ENCODE measurements around the gene SLC7A8. TPM values are rescaled to one million over a fixed set of nuclear protein-coding genes. Genes with fewer than 3 reads are reported as not detected.
"Not testable (repeated sequence)": the region's sequence is repeated elsewhere in the genome, so short reads cannot be mapped to it uniquely, and the experiment has no call there.

The SLC7A8 gene
- total RNA-seq, 1 donor from 2014 or later, result 62.3 TPM

GRCh38 chr14:23112359-23113178 is 70.9 kb downstream of the SLC7A8 start:
- no peak for TF ChIP-seq CTCF (IDR thresholded peaks at IDR 0.05; ENCODE audit: unreplicated experiment)
- peaks cover 2% of the 10 kb centered on the region for H3K4me1 Mint-ChIP-seq
- H3K27ac Mint-ChIP-seq, result no peak overlapping the region
- no peak for DNase-seq (ENCODE audit: low spot score in 2 of 2, unreplicated experiment in 2 of 2)
- H3K4me3 Mint-ChIP-seq, result no peak overlapping the region
- H3K27me3 Mint-ChIP-seq (ENCODE audit: low read depth), result peaks cover 4% of the 10 kb centered on the region
- no peaks in the 10 kb centered on the region for H3K36me3 Mint-ChIP-seq
- H3K9me3 Mint-ChIP-seq, result no peaks in the 10 kb centered on the region

- peaks cover 4% of the 10 kb centered on the region for H3K27me3 Mint-ChIP-seq (ENCODE audit: low read depth)
- H3K27ac Mint-ChIP-seq, result no peak overlapping the region
- peaks cover 2% of the 10 kb centered on the region for H3K4me1 Mint-ChIP-seq
- no peak for DNase-seq (ENCODE audit: low spot score in 2 of 2, unreplicated experiment in 2 of 2)
- no peak overlapping the region for H3K4me3 Mint-ChIP-seq
- TF ChIP-seq CTCF (IDR thresholded peaks at IDR 0.05; ENCODE audit: unreplicated experiment), result no peak
- no peaks in the 10 kb centered on the region for H3K36me3 Mint-ChIP-seq
- no peaks in the 10 kb centered on the region for H3K9me3 Mint-ChIP-seq
Observed at GRCh38 chr14:23110579-23111365, 72.7 kb downstream of the SLC7A8 start.

GRCh38 chr14:23109769-23110168 is 73.7 kb downstream of the SLC7A8 start:
- Mint-ChIP-seq H3K27ac (no peak overlapping the region), H3K9me3 (no peaks in the 10 kb centered on the region), H3K27me3 (ENCODE audit: low read depth) (peaks cover 5% of the 10 kb centered on the region), H3K4me1 (peaks cover 2% of the 10 kb centered on the region), H3K36me3 (no peaks in the 10 kb centered on the region), H3K4me3 (no peak overlapping the region)
- TF ChIP-seq CTCF (IDR thresholded peaks at IDR 0.05; ENCODE audit: unreplicated experiment), result no peak
- no peak for DNase-seq (ENCODE audit: low spot score in 2 of 2, unreplicated experiment in 2 of 2)

- H3K27me3 Mint-ChIP-seq (ENCODE audit: low read depth), result peaks cover 15% of the 10 kb centered on the region
- not testable (repeated sequence) for H3K36me3 Mint-ChIP-seq; H3K9me3 Mint-ChIP-seq; H3K4me1 Mint-ChIP-seq; DNase-seq (ENCODE audit: low spot score in 2 of 2, unreplicated experiment in 2 of 2); H3K27ac Mint-ChIP-seq; H3K4me3 Mint-ChIP-seq
Observed at GRCh38 chr14:23108169-23108568, 75.3 kb downstream of the SLC7A8 start.

- not testable (repeated sequence) for H3K4me3 Mint-ChIP-seq; H3K27ac Mint-ChIP-seq; DNase-seq (ENCODE audit: low spot score in 2 of 2, unreplicated experiment in 2 of 2); H3K36me3 Mint-ChIP-seq; H3K4me1 Mint-ChIP-seq; H3K9me3 Mint-ChIP-seq
- H3K27me3 Mint-ChIP-seq (ENCODE audit: low read depth), result peaks cover 15% of the 10 kb centered on the region
Observed at GRCh38 chr14:23107620-23108019, 75.8 kb downstream of the SLC7A8 start.

- no peak for DNase-seq (ENCODE audit: low spot score in 2 of 2, unreplicated experiment in 2 of 2)
- no peaks in the 10 kb centered on the region for H3K9me3 Mint-ChIP-seq
- no peaks in the 10 kb centered on the region for H3K4me1 Mint-ChIP-seq
- no peak for TF ChIP-seq CTCF (IDR thresholded peaks at IDR 0.05; ENCODE audit: unreplicated experiment)
- H3K27ac Mint-ChIP-seq, result no peak overlapping the region
- H3K27me3 Mint-ChIP-seq (ENCODE audit: low read depth), result peaks cover 15% of the 10 kb centered on the region
- H3K4me3 Mint-ChIP-seq, result no peak overlapping the region
- no peaks in the 10 kb centered on the region for H3K36me3 Mint-ChIP-seq
Observed at GRCh38 chr14:23106747-23107045, 76.8 kb downstream of the SLC7A8 start.
